Measurements from ENCODE around the gene COG6.

The COG6 gene

DNA sequence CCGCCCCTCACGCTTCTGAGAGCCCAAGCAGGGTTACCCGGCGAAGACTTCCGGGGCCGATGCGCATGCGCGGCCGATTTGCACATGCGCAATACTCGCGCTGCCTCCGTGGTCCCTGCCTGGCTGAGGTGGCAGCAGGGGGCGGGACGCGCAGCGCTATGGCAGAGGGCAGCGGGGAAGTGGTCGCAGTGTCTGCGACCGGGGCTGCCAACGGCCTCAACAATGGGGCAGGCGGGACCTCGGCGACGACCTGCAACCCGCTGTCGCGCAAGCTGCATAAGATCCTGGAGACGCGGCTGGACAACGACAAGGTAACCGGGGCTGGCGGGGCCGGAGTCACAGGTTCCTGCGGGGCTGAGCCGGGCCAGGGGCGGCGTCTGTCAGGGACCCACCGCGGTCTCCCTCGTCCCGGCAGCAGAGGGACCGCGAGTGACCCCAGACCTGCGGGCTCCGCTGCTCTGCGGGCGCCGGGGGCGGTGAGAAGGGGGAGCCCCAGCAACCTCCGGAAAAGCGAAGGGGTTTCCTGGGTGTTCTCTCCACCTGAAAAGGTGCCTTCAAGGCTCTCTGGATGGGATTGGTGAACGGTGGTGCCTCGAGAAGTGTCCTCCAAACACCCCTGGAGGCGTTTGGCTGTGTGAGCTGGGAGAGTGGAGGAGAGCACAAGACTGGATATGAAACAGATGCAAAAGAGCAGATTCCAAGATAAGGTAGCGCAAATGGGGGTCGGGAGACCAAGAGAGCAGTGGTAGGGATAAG is at the start of gene COG6:
TSS of gene COG6 (plus strand) at position 94 of the 756 bp plus-strand sequence. CDS start at position 159, 65 bp downstream.
- DNase-seq (ENCODE audit: low read depth), result peak; percentile 51

DNA sequence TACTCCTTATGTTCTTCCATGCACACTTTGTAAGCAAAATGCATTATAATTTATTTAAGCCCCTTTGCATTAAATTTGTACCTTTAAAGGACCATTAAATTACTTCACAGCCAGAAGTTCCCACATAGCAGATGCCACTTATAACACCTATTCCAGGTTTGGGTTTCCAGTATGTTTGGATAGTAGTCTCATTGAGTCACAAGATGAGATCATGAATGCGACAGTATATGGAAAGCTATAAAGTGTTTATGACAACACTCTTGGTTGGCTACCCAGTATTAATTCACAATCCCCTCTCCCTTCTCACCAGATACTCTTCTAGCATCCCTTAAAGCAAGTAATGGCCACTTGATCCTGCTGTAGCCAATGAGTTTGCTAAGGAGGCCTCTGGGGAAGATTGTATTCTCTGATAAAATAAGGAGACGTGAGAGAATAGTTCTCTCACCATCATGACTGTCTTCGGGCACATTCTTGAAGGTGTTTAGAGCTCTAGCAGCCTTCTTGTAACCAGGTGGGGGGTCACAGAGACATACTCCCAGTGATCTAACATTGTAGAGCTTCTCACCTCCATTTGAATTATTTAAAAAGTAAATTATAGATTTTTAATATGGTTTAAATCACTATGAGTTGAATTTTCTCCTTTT is 49.7 kb upstream of the COG6 start:
- DNase-seq (ENCODE audit: low read depth), result no peak

- no peak for DNase-seq (ENCODE audit: low read depth)
Observed at GRCh38 chr13:39607876-39608275, 47.6 kb upstream of the COG6 start.

DNA sequence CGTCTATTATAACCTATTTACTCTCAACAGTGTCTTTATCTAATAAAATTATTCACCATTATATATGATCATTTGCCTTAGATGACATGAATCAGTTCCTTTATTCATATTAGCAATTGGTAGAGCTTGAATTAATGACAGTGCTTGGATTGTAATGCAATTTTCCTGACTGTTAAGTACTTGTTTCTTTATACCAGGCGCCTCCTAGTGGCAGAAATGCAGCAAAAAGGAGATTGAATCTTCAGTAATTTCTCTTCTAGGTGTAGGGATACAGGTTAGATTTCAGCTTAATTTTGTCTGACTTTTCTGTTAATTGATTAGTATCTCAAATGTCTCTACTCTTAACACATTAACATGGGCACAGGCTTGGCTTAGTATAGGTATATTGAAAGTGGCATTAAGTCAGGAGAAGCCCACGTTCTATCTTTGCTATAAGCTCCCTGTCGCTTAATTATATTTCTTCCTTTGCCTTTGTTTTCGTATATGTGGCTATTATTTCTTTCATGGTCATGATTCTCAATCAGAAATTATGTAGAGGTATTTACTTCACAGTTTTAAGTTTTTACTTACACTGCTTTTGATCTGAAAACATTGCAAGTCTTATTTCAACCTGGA is 43.3 kb upstream of the COG6 start:
- peak; percentile 46 for DNase-seq (ENCODE audit: low read depth)

- peak; percentile 28 for DNase-seq (ENCODE audit: low read depth)
Observed at GRCh38 chr13:39616087-39616694, 39.3 kb upstream of the COG6 start.

GRCh38 chr13:39618561-39618960 is 36.9 kb upstream of the COG6 start:
- no peak for DNase-seq (ENCODE audit: low read depth)

GRCh38 chr13:39623466-39623865 is 32.0 kb upstream of the COG6 start:
- DNase-seq (ENCODE audit: low read depth), result no peak

DNA sequence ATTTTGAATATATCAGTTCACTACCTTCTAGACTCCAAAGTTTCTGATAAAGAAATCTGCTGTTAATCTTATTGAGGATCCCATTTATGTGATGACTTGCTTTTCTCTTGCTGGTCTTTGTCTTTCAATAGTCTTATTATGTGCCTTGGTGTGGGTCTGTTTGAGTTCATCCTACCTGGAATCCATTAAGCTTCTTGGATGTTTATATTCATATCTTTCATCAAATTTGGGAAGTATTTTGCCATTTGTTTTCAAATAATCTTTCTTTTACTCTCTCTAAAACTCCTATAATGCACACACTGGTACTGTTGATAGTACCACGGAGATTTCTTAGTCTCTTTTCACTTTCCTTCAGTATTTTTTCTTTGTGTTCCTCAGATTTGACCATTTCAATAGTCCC is 24.2 kb upstream of the COG6 start:
- no peak for DNase-seq (ENCODE audit: low read depth)

DNA sequence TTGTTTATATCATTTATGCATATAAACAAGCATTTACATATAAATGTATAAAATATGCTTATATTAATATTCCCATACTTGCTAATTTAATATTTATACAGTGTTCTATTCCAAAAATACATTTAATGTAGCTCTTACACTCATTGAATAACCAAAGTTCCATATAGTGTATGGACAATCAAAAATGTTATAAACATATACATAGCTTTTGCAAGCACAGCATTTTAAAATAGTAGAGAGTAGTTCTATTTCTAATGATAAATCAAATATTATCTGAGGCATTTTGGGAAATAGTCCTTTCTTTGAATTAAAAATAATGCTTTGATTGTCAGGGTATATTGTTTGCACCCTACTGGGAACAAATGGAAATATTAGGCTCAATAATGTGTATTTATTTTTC is 22.5 kb upstream of the COG6 start:
- DNase-seq (ENCODE audit: low read depth), result no peak

DNA sequence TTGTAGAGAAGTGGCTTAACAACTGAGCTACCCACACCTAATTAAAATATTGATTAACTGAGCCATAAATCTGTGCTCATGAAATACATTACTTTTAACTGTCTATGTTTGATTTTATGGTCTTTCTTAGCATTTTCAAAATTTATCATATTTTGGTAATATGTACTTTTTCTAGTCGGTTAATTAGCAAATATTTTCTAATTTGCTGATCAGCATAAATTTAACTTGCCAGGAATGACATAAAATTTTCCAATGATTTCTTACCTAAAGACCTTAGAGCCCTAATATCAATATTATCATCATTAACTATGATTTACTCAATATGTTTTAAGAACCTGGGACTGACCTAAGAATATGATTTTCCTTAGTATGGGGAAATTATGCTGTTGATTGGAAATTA is 19.9 kb upstream of the COG6 start:
- no peak for DNase-seq (ENCODE audit: low read depth)

DNA sequence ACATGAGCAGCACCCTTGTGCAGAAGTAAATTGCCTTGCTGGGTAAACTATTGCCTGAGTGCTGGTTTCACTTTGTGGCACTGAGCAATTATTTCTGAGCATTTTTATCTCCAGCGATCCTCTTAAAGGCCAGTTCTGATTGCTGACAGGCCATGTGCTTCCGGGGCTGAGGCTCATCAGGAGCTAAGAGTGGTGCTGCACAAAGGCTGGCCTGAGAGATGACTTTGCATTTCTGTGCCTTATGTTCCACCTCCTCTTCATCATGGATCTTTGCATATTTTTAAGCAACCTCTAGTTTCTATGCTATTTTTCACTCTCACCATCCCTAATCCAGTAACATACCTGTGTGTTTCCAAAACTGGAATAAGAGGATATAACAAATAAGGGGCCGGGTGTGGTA is 17.6 kb upstream of the COG6 start:
- DNase-seq (ENCODE audit: low read depth), result no peak

GRCh38 chr13:39641645-39642044 is 13.8 kb upstream of the COG6 start:
- no peak for DNase-seq (ENCODE audit: low read depth)

DNA sequence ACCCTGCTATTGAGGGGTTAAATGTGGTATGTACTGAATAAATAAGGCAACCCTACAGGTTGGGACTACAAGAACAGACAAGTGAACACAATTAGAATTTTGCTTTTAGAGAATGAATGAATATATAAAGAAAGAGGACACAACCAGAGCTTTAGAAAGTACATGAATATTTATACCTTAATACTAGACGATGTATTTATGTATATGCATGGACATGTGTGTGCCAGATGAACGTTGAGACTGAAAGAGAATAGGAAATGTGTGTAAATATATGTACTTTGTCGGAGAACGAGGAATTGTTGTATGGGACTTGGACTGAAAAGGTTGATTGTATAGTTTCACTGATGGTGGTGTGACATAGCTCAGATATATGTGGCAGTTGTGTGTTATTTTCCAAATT is 9.3 kb upstream of the COG6 start:
- no peak for DNase-seq (ENCODE audit: low read depth)

GRCh38 chr13:39655041-39655568 is 357 bp upstream of the COG6 start:
- no peak for DNase-seq (ENCODE audit: low read depth)

GRCh38 chr13:39656325-39656677 is 839 bp downstream of the COG6 start:
- DNase-seq (ENCODE audit: low read depth), result no peak

DNA sequence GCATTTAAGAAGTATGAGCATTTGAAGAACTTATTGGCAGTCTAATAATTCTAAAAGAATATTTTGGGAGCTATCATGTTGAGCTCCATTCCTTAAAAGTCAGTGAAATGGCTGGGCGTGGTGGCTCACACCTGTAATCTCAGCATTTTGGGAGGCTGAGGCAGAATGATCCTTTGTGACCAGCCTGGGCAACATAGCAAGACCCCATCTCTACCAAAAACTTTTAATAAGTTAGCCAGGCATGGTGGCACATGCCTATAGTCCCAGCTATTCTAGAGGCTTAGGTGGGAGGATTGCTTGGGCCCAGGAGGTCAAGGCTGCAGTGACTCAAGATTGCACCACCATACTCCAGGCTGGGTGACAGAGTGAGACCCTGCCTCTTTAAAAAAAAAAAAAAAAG is 8.0 kb downstream of the COG6 start:
- no peak for DNase-seq (ENCODE audit: low read depth)

DNA sequence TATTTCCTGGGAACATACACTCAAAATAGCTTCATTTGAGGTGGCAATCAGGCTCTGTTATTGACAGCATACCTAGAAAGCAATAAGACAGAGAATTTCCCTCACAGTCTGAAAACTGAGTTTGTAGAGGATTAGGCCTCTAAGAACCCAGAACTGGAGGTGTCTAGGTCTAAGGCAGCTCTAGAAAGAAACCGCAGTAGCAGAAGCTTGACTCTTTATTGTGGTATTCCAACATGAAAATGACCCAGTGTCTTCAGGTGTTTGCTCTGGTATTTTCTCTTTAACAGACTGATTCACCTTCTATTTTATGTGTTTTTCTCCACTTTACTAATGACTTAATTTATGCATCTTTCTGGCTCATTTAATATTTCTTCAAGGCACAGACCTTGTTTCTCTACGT is 8.5 kb downstream of the COG6 start:
- no peak for DNase-seq (ENCODE audit: low read depth)

DNA sequence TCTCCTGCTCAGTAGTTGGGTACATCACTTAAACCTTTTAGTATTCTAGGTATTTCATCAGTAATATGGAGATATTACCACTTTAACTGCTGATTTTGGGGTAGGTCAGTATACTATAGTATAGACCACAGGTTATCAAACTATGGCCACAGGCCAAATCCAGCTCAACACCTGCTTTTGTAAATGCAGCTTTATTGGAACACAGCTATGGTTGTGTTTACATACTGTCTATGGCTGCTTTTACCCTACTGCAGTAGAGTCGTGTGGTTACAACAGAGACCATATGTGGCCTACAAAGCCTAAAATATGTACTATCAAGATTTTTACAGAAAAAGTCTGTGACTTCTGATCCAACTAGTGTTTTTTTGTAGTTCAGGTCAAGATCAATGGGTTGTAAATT is 10.3 kb downstream of the COG6 start:
- DNase-seq (ENCODE audit: low read depth), result no peak

- DNase-seq (ENCODE audit: low read depth), result no peak
Observed at GRCh38 chr13:39670445-39670844, 15.0 kb downstream of the COG6 start.

DNA sequence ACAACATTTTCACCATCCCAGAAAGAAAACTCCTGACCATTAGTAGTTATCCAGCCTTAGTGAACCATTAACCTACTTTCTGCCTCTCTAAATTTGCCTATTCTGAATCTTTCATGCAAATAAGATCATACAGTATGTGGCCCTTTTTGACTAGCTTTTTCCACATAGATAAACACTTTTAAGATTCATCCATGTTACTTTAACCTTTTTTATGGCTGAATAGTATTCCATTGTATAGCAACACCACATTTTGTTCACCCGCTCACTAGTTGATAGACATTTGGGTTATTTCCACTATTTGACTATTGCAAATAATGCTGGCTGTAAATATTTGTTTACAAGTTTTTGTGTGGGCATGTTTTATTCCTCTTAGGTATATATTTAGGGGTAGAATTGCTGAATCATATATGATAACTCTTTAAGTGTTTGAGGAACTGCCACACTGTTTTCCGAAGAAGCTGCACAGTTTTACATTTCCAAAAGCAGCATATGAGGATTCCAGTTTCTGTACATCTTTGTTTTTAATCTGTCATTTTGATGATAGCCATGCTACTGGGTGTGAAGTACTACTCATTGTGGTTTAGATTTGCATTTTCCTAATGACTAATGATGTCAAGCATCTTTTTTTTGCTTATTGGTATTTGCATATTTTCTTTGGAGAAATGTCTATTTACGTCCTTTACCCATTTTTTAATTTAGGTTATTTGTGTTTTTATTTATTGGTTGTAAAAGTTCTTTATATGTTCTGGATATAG is 17.1 kb downstream of the COG6 start:
- no peak for DNase-seq (ENCODE audit: low read depth)

DNA sequence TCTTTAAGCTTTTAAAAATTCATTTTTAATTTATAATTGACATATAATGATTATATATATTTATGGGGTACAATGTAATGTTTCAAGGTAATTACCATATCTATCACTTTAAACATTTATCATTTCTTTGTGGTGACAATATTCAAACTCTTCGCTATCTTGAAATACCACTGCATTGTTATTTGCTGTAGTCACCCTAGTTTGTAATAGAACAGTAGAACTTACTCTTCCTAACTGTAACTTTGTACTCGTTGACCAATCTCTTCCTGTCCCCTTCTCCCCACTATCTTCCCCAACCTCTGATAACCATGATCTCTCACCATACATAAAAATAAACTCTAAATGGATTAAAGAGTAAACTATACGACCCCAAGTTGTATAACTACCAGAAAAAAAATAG is 20.4 kb downstream of the COG6 start:
- DNase-seq (ENCODE audit: low read depth), result no peak

- no peak for DNase-seq (ENCODE audit: low read depth)
Observed at GRCh38 chr13:39676315-39676876, 20.9 kb downstream of the COG6 start.
